HepG2 (cell line): Measurements from ENCODE around the gene LINGO1. TPM values are rescaled to one million over a fixed set of nuclear protein-coding genes. Genes with fewer than 3 reads are reported as not detected.

Source experiments
- EEA1 ChIP-seq: sonication (generic); formaldehyde crosslinking; IDR thresholded peaks from 2 replicates; pipeline ENCODE4 v1.5.1; 2020; ENCODE audit warnings: mild to moderate bottlenecking, missing genetic modification reagents, borderline replicate concordance
- KLF6 ChIP-seq: IDR thresholded peaks from 2 replicates; pipeline ENCODE4 v1.8.0; 2016; ENCODE audit warnings: missing biosample characterization, missing genetic modification reagents
- MTF1 ChIP-seq: sonication (generic); formaldehyde crosslinking; IDR thresholded peaks from 2 replicates; pipeline ENCODE4 v1.5.0; 2020; ENCODE audit warnings: missing genetic modification reagents
- NFE2 ChIP-seq: sonication (generic); formaldehyde crosslinking; IDR thresholded peaks from 2 replicates; pipeline ENCODE4 v1.4.0; 2020; ENCODE audit warnings: missing genetic modification reagents
- RAD21 ChIP-seq: fragments of 450-650 bp; formaldehyde crosslinking; IDR thresholded peaks from 2 replicates; pipeline ENCODE4 v1.5.0; 2020; ENCODE audit warnings: mild to moderate bottlenecking
- ZNF354B ChIP-seq: sonication (generic); formaldehyde crosslinking; IDR thresholded peaks from 2 replicates; pipeline ENCODE4 v1.8.0; 2022; ENCODE audit warnings: mild to moderate bottlenecking, missing genetic modification reagents
- ZNF768 ChIP-seq: sonication (generic); formaldehyde crosslinking; IDR thresholded peaks from 2 replicates; pipeline ENCODE4 v1.4.0; 2020; ENCODE audit warnings: missing genetic modification reagents
- polyA plus RNA-seq, 8 experiments: library from polyadenylated mRNA; depleted of rRNA in 3 of 8; stranded (reverse) in 7 of 8; unstranded in 1 of 8; fragments of >200 nt; fragmentation: Illumina TruSeq in 4 of 8; extraction: Trizol in 4 of 8; gene quantifications; 2 replicates each; pipeline versions ENCODE4 v1.2.1 to v1.2.3, GENCODE V29; 2011 to 2016; ENCODE audit warnings: low read depth in 4 of 8, missing spikeins in 1 of 8, mixed read lengths in 1 of 8; ENCODE audit not compliant: insufficient read depth in 1 of 8
- total RNA-seq, 5 experiments: library from RNA; depleted of rRNA; stranded (reverse); fragments of >200 nt; fragmentation: Illumina TruSeq; extraction: Trizol; gene quantifications; 2 replicates each; pipeline ENCODE4 v1.2.3, GENCODE V29; 2016; ENCODE audit warnings: low read depth in 1 of 5
- TF ChIP-seq, protein P1 (sequence below): sonication (generic); formaldehyde crosslinking; IDR thresholded peaks from 2 replicates; pipeline ENCODE4 v1.8.1; 2023; ENCODE audit warnings: mild to moderate bottlenecking, missing genetic modification reagents, borderline replicate concordance
- TF ChIP-seq, protein P2 (sequence below): sonication (generic); formaldehyde crosslinking; IDR thresholded peaks from 2 replicates; pipeline ENCODE4 v1.4.0; 2020; ENCODE audit warnings: missing genetic modification reagents, low read depth, mild to moderate bottlenecking, borderline replicate concordance
- TF ChIP-seq, protein P3 (sequence below): sonication (generic); formaldehyde crosslinking; IDR thresholded peaks from 2 replicates; pipeline ENCODE4 v1.4.0; 2020; ENCODE audit warnings: missing genetic modification reagents, borderline replicate concordance
- TF ChIP-seq, protein P4 (sequence below): sonication (generic); formaldehyde crosslinking; IDR thresholded peaks from 2 replicates; pipeline ENCODE4 v1.9.0; 2022; ENCODE audit warnings: low read depth, missing genetic modification reagents
- TF ChIP-seq, protein P5 (sequence below): sonication (generic); formaldehyde crosslinking; IDR thresholded peaks from 2 replicates; pipeline ENCODE4 v1.4.0; 2020; ENCODE audit warnings: mild to moderate bottlenecking, missing genetic modification reagents, borderline replicate concordance

LINGO1 gene
- total and polyA plus RNA-seq, 2 of the 13 experiments (the other 11 are each of a cell fraction or from before 2014, with no cell fraction given) = 0.07 TPM; not detected in 1

DNA sequence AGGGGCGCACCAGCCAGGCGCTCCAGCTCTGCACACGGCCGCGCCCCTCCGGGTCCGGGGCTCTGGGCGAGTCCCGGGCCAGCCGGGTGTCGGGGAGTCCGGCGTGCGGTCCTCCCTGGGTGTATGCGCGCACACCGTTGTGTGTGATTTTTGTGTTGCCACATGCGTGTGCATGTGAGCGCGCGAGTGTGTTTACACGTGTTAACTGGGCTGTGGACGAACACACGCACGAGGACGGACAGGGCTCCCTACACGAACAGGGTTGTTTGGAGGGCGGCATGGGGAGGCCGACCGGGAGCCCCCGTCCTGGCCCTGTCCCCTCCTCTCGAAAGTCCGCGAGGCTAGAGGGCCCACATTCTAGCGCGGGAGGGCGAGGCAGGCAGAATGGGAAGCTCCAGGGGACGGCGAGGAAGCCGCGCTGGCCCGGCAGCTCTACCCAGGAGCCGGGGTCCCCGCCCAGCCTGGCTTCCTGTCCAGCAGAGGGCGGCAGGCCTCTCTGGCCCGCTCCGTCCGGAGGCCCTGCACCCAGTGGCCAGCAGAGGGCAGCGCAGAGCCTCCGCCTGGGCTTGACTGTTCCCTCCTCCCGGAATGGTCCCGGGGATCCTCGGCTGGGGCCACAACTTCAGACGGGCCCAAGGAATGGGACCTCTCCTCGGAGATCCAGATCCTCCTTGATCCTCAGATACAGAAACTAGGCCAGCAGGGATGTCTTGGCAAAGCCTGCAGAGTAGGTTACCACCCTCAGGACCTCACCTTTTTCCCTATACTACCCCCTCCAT lies 611 bp upstream of the LINGO1 start (continued):
- TF ChIP-seq NFE2 (CRISPR knock-in tag) (no peak), MTF1 (CRISPR knock-in tag) (no peak), ZNF768 (CRISPR knock-in tag) (peak; percentile 83), RAD21 (peak; percentile 96), ZNF354B (CRISPR knock-in tag) (no peak), KLF6 (no peak), EEA1 (CRISPR knock-in tag) (no peak)
- TF ChIP-seq, protein P1, sequence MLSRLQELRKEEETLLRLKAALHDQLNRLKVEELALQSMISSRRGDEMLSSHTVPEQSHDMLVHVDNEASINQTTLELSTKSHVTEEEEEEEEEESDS (CRISPR knock-in tag) = no peak
- TF ChIP-seq, protein P2, sequence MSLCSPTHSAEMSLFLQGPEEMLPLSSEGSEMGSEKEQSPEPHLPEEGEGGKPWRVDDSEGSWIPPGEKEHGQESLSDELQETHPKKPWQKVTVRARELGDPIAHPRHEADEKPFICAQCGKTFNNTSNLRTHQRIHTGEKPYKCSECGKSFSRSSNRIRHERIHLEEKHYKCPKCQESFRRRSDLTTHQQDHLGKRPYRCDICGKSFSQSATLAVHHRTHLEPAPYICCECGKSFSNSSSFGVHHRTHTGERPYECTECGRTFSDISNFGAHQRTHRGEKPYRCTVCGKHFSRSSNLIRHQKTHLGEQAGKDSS (CRISPR knock-in tag) = no peak
- TF ChIP-seq, protein P3, sequence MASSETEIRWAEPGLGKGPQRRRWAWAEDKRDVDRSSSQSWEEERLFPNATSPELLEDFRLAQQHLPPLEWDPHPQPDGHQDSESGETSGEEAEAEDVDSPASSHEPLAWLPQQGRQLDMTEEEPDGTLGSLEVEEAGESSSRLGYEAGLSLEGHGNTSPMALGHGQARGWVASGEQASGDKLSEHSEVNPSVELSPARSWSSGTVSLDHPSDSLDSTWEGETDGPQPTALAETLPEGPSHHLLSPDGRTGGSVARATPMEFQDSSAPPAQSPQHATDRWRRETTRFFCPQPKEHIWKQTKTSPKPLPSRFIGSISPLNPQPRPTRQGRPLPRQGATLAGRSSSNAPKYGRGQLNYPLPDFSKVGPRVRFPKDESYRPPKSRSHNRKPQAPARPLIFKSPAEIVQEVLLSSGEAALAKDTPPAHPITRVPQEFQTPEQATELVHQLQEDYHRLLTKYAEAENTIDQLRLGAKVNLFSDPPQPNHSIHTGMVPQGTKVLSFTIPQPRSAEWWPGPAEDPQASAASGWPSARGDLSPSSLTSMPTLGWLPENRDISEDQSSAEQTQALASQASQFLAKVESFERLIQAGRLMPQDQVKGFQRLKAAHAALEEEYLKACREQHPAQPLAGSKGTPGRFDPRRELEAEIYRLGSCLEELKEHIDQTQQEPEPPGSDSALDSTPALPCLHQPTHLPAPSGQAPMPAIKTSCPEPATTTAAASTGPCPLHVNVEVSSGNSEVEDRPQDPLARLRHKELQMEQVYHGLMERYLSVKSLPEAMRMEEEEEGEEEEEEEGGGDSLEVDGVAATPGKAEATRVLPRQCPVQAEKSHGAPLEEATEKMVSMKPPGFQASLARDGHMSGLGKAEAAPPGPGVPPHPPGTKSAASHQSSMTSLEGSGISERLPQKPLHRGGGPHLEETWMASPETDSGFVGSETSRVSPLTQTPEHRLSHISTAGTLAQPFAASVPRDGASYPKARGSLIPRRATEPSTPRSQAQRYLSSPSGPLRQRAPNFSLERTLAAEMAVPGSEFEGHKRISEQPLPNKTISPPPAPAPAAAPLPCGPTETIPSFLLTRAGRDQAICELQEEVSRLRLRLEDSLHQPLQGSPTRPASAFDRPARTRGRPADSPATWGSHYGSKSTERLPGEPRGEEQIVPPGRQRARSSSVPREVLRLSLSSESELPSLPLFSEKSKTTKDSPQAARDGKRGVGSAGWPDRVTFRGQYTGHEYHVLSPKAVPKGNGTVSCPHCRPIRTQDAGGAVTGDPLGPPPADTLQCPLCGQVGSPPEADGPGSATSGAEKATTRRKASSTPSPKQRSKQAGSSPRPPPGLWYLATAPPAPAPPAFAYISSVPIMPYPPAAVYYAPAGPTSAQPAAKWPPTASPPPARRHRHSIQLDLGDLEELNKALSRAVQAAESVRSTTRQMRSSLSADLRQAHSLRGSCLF (CRISPR knock-in tag) = no peak
- TF ChIP-seq, protein P4, sequence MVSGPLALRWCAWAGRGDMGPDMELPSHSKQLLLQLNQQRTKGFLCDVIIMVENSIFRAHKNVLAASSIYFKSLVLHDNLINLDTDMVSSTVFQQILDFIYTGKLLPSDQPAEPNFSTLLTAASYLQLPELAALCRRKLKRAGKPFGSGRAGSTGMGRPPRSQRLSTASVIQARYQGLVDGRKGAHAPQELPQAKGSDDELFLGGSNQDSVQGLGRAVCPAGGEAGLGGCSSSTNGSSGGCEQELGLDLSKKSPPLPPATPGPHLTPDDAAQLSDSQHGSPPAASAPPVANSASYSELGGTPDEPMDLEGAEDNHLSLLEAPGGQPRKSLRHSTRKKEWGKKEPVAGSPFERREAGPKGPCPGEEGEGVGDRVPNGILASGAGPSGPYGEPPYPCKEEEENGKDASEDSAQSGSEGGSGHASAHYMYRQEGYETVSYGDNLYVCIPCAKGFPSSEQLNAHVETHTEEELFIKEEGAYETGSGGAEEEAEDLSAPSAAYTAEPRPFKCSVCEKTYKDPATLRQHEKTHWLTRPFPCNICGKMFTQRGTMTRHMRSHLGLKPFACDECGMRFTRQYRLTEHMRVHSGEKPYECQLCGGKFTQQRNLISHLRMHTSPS = no peak
- TF ChIP-seq, protein P5, sequence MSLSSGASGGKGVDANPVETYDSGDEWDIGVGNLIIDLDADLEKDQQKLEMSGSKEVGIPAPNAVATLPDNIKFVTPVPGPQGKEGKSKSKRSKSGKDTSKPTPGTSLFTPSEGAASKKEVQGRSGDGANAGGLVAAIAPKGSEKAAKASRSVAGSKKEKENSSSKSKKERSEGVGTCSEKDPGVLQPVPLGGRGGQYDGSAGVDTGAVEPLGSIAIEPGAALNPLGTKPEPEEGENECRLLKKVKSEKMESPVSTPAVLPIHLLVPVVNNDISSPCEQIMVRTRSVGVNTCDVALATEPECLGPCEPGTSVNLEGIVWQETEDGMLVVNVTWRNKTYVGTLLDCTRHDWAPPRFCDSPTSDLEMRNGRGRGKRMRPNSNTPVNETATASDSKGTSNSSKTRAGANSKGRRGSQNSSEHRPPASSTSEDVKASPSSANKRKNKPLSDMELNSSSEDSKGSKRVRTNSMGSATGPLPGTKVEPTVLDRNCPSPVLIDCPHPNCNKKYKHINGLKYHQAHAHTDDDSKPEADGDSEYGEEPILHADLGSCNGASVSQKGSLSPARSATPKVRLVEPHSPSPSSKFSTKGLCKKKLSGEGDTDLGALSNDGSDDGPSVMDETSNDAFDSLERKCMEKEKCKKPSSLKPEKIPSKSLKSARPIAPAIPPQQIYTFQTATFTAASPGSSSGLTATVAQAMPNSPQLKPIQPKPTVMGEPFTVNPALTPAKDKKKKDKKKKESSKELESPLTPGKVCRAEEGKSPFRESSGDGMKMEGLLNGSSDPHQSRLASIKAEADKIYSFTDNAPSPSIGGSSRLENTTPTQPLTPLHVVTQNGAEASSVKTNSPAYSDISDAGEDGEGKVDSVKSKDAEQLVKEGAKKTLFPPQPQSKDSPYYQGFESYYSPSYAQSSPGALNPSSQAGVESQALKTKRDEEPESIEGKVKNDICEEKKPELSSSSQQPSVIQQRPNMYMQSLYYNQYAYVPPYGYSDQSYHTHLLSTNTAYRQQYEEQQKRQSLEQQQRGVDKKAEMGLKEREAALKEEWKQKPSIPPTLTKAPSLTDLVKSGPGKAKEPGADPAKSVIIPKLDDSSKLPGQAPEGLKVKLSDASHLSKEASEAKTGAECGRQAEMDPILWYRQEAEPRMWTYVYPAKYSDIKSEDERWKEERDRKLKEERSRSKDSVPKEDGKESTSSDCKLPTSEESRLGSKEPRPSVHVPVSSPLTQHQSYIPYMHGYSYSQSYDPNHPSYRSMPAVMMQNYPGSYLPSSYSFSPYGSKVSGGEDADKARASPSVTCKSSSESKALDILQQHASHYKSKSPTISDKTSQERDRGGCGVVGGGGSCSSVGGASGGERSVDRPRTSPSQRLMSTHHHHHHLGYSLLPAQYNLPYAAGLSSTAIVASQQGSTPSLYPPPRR = no peak
